Progenitor cell of endocrine pancreas (in vitro differentiated cells): ENCODE measurements around the gene C16orf90. TPM values are rescaled to one million over a fixed set of nuclear protein-coding genes. Genes with fewer than 3 reads are reported as not detected.
"Not testable (repeated sequence)": the region's sequence is repeated elsewhere in the genome, so short reads cannot be mapped to it uniquely, and the experiment has no call there.

Experiments
- DNase-seq: peaks from one replicate; pipeline ENCODE4 v3.0.0; 2021; ENCODE audit warnings: low spot score; ENCODE audit not compliant: unreplicated experiment
- H3K27ac Mint-ChIP-seq: 2 replicates; pipeline ENCODE4 v1.8.0; 2021; ENCODE audit warnings: mild to moderate bottlenecking, moderate library complexity, mixed read lengths
- H3K27me3 Mint-ChIP-seq: 2 replicates; pipeline ENCODE4 v1.8.0; 2021; ENCODE audit warnings: mixed read lengths
- H3K36me3 Mint-ChIP-seq: 2 replicates; pipeline ENCODE4 v1.8.0; 2022; ENCODE audit warnings: mixed read lengths; ENCODE audit not compliant: insufficient read depth
- H3K4me1 Mint-ChIP-seq: 2 replicates; pipeline ENCODE4 v1.8.0; 2021; ENCODE audit warnings: low read depth, mixed read lengths
- H3K4me3 Mint-ChIP-seq: 2 replicates; pipeline ENCODE4 v1.8.0; 2021; ENCODE audit warnings: low read depth, mild to moderate bottlenecking, moderate library complexity, mixed read lengths
- H3K9me3 Mint-ChIP-seq: 2 replicates; pipeline ENCODE4 v1.8.0; 2021; ENCODE audit warnings: low read depth, mixed read lengths
- total RNA-seq: library from RNA; stranded (reverse); gene quantifications from 2 replicates; pipeline ENCODE4 v1.2.1, GENCODE V29; 2021
- TF ChIP-seq, protein P1 (sequence below): fragments of 200-600 bp; sonication (generic); IDR thresholded peaks from one replicate; pipeline ENCODE4 v1.5.0; 2021; ENCODE audit warnings: antibody characterized with exemption, mild to moderate bottlenecking; ENCODE audit not compliant: unreplicated experiment

The C16orf90 gene
- total RNA-seq, 1 donor from 2014 or later, result not detected

DNA sequence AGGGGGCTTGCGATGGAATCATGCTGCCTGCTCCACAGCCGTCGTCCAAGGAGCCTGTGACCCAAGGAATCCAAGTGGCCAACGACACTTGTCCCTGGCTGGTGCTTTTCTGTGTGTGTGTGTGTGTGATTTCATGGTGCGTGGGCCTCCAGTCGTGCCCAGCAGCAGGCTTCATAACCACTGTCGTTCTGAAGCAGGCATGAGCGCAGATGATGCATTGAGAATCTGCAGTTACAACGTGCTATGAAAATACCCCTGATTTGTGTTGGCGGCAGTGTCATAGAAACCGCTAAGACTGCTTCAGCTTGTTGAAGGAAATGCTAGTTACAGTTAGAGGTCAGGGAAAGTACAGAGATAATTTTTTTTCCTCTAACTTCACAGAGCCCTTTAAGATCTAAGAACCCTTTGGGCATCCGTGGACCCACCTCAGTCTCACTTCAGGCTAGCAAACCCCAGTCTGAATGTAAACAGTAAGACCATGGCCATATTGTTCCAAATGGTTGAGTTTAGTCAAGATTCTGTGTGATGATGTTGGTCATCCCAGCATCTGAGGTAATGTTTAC lies 15.6 kb downstream of the C16orf90 start:
- TF ChIP-seq, protein P1, sequence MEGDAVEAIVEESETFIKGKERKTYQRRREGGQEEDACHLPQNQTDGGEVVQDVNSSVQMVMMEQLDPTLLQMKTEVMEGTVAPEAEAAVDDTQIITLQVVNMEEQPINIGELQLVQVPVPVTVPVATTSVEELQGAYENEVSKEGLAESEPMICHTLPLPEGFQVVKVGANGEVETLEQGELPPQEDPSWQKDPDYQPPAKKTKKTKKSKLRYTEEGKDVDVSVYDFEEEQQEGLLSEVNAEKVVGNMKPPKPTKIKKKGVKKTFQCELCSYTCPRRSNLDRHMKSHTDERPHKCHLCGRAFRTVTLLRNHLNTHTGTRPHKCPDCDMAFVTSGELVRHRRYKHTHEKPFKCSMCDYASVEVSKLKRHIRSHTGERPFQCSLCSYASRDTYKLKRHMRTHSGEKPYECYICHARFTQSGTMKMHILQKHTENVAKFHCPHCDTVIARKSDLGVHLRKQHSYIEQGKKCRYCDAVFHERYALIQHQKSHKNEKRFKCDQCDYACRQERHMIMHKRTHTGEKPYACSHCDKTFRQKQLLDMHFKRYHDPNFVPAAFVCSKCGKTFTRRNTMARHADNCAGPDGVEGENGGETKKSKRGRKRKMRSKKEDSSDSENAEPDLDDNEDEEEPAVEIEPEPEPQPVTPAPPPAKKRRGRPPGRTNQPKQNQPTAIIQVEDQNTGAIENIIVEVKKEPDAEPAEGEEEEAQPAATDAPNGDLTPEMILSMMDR, result no peak
- Mint-ChIP-seq H3K36me3 (peaks cover 21% of the 10 kb centered on the region), H3K27me3 (no peaks in the 10 kb centered on the region), H3K9me3 (no peaks in the 10 kb centered on the region), H3K4me3 (no peak overlapping the region), H3K27ac (no peak overlapping the region), H3K4me1 (peaks cover 7% of the 10 kb centered on the region)
- no peak for DNase-seq

DNA sequence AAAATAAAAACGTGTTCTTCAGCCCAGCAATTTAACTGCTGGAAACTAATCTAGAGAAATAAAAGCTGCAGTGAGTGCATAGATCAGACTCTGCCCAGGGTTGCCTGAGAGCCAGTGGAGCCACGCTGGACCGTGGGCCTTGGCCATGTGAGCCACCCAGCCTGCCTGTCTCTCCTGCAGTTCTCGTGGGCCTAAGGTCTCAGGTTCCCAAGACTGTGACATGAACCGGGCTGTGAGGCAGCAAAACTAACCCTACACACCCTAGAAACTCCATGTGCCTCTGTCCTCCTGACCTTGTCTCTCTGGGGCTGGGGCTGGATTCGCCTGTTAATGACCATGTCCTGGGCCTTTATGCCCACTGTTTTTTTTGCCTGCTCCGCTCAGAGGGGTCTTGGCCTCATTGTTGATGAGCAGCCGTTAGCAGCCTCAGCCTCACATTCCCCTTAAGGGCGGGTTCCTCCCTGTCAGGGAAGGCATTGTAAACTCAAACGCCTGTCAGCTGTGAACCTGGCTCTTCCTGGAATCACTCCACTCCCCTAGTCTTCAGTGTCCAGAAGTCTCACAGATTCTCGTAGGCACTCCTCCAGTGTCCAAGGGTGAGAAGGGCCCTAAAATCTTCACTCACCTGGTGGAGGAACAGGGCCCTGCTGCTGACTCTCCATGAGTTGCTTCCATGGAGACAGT lies 16.9 kb downstream of the C16orf90 start:
- no peaks in the 10 kb centered on the region for H3K9me3 Mint-ChIP-seq
- TF ChIP-seq, protein P1, result no peak
- peaks cover 18% of the 10 kb centered on the region for H3K36me3 Mint-ChIP-seq
- no peaks in the 10 kb centered on the region for H3K27me3 Mint-ChIP-seq
- peak overlapping the region; percentile 27 for H3K27ac Mint-ChIP-seq
- H3K4me3 Mint-ChIP-seq, result no peak overlapping the region
- no peak for DNase-seq
- peaks cover 7% of the 10 kb centered on the region for H3K4me1 Mint-ChIP-seq

DNA sequence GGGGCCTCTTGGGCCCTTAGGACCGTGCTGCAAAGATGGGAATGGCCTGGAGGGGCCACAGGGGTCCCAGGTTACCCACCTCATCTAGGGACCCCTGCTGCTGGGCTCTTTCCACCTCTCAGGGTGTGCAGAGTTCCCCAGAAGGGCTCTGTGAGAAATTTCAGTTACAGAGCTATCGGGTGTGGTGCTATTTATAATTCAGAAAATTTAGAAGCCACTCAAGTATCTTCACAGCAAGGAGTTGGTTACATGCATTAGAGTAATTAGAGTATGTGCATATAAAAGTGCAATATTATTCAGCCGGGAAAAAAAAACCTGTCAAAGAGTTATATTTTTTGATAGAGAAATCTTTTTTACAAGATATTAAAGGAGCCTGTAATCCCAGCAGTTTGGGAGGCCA lies 18.9 kb downstream of the C16orf90 start:
- TF ChIP-seq, protein P1, result no peak
- Mint-ChIP-seq H3K4me3 (no peak overlapping the region), H3K27ac (no peak overlapping the region), H3K36me3 (peaks cover 10% of the 10 kb centered on the region), H3K27me3 (no peaks in the 10 kb centered on the region), H3K4me1 (peaks cover 4% of the 10 kb centered on the region), H3K9me3 (no peaks in the 10 kb centered on the region)
- no peak for DNase-seq

- TF ChIP-seq, protein P1, result no peak
- Mint-ChIP-seq H3K4me3 (no peak overlapping the region), H3K27ac (no peak overlapping the region), H3K27me3 (no peaks in the 10 kb centered on the region), H3K9me3 (no peaks in the 10 kb centered on the region), H3K4me1 (peaks cover under 1% of the 10 kb centered on the region), H3K36me3 (peaks cover 5% of the 10 kb centered on the region)
- no peak for DNase-seq
Measured at GRCh38 chr16:3475604-3476375, 19.5 kb downstream of the C16orf90 start.

- not testable (repeated sequence) for H3K9me3 Mint-ChIP-seq, H3K27ac Mint-ChIP-seq, DNase-seq, H3K4me3 Mint-ChIP-seq, H3K4me1 Mint-ChIP-seq, H3K27me3 Mint-ChIP-seq, H3K36me3 Mint-ChIP-seq
Measured at GRCh38 chr16:3474870-3475269, 20.4 kb downstream of the C16orf90 start.
